ENCODE results near the gene PNMA6F. TPM values are rescaled to one million over a fixed set of nuclear protein-coding genes. Genes with fewer than 3 reads are reported as not detected.
"Not testable (repeated sequence)": the region's sequence is repeated elsewhere in the genome, so short reads cannot be mapped to it uniquely, and the experiment has no call there.

PNMA6F gene
- total RNA-seq, 2 experiments from 2014 or later, result not detected

- Mint-ChIP-seq H3K9me3 (peaks cover 3% of the 10 kb centered on the region), H3K27ac (no peak overlapping the region), H3K4me1 (ENCODE audit: low read depth) (peaks cover 10% of the 10 kb centered on the region), H3K27me3 (peaks cover 14% of the 10 kb centered on the region), H3K4me3 (no peak overlapping the region), H3K36me3 (ENCODE audit: low read depth) (no peaks in the 10 kb centered on the region)
- Histone ChIP-seq H3K9me3 (ENCODE audit: control insufficient read depth in 1 of 2, insufficient read depth in 1 of 2, low read length in 2 of 2) (no peaks in the 10 kb centered on the region), H3K27ac (ENCODE audit: low read depth in 1 of 2, low read length in 2 of 2) (no peak overlapping the region), H3K4me1 (ENCODE audit: insufficient read depth, low read length) (no peaks in the 10 kb centered on the region), H3K36me3 (ENCODE audit: insufficient read depth, low read length) (no peaks in the 10 kb centered on the region), H3K4me3 (ENCODE audit: low read length) (no peak overlapping the region), H3K27me3 (ENCODE audit: control insufficient read depth in 1 of 2, insufficient read depth in 2 of 2, low read length in 2 of 2) (peaks cover 2 to 5% of the 10 kb centered on the region in 2 experiments)
- ChIA-PET POLR2A (no interaction called here), CTCF (no interaction called here)
- intact Hi-C loops (cut with DNase I, micrococcal nuclease), result no loop called here
- ATAC-seq (ENCODE audit: poor library complexity) (no peak), DNase-seq (no peak)
- no peak for TF ChIP-seq CTCF (IDR thresholded peaks at IDR 0.05)
Observed at GRCh38 chrX:153327561-153327960, 6.0 kb upstream of the PNMA6F start.

DNA sequence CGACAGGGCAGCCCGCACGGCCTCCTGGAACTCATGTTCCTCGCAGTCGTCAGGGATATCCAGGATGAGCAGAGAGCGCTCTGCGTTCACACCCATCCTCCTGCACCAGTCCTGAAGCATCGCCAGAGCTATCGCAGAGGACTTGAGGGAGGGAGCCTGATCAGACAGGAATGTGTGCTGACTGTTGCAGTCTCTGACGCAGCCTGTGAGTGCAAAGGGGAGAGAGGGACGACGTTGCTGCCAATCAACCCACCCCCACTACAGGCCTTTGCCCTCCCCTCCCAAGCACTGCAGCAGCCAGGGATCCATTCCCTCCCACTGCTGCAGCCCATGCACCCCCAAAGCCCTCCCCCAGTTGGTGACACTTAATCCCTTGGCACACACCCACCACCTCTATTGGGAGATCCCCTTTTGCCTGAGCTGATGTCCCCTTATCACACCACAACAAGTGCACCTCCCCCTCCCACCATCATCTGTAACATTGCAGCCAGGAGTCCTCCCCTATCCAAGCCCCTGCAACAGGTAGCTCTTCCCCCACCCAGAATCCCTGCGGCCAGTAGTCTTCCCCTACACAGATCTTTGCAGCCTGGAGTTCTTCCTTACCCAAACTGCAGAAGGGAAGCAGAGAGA is 897 bp downstream of the PNMA6F start:
- Histone ChIP-seq H3K36me3 (ENCODE audit: insufficient read depth, low read length) (no peaks in the 10 kb centered on the region), H3K27ac (ENCODE audit: low read depth in 1 of 2, low read length in 2 of 2) (no peak overlapping the region), H3K27me3 (ENCODE audit: control insufficient read depth in 1 of 2, insufficient read depth in 2 of 2, low read length in 2 of 2) (peaks cover 3 to 6% of the 10 kb centered on the region in 2 experiments), H3K4me1 (ENCODE audit: insufficient read depth, low read length) (no peaks in the 10 kb centered on the region), H3K4me3 (ENCODE audit: low read length) (no peak overlapping the region), H3K9me3 (ENCODE audit: control insufficient read depth in 1 of 2, insufficient read depth in 1 of 2, low read length in 2 of 2) (no peaks in the 10 kb centered on the region)
- Mint-ChIP-seq H3K36me3 (ENCODE audit: low read depth) (no peaks in the 10 kb centered on the region), H3K9me3 (peaks cover 3% of the 10 kb centered on the region), H3K27me3 (peaks cover 10% of the 10 kb centered on the region), H3K27ac (no peak overlapping the region), H3K4me1 (ENCODE audit: low read depth) (peaks cover 10% of the 10 kb centered on the region), H3K4me3 (no peak overlapping the region)
- TF ChIP-seq CTCF (IDR thresholded peaks at IDR 0.05), result no peak
- ChIA-PET CTCF (no interaction called here), POLR2A (no interaction called here)
- DNase-seq (no peak), ATAC-seq (ENCODE audit: poor library complexity) (no peak)
- intact Hi-C loops (cut with DNase I, micrococcal nuclease), result no loop called here

DNA sequence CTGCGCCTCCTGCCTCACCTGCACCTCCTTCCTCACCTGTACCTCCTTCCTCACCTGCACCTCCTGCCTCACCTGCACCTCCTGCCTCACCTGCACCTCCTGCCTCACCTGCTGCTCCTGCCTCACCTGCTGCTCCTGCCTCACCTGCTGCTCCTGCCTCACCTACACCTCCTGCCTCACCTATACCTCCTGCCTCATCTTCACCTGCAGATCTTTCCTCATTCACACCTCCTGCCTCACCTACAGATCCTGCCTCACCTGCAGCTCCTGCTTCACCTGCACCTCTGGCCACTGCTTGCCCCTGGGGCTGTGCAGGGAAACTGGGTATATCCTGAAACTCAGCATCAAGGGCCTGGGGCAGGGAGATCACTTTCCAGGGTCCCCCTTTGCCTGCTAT is 1.5 kb downstream of the PNMA6F start:
- H3K9me3 ChIP-seq (ENCODE audit: control insufficient read depth in 1 of 2, insufficient read depth in 1 of 2, low read length in 2 of 2); H3K27ac ChIP-seq (ENCODE audit: low read depth in 1 of 2, low read length in 2 of 2); H3K4me3 ChIP-seq (ENCODE audit: low read length); H3K27me3 ChIP-seq (ENCODE audit: control insufficient read depth in 1 of 2, insufficient read depth in 2 of 2, low read length in 2 of 2); H3K36me3 ChIP-seq (ENCODE audit: insufficient read depth, low read length); DNase-seq; H3K9me3 Mint-ChIP-seq; H3K27me3 Mint-ChIP-seq; H3K4me1 Mint-ChIP-seq (ENCODE audit: low read depth); POLR2A ChIA-PET; H3K36me3 Mint-ChIP-seq (ENCODE audit: low read depth); H3K4me3 Mint-ChIP-seq; CTCF ChIA-PET; H3K4me1 ChIP-seq (ENCODE audit: insufficient read depth, low read length); intact Hi-C loops (cut with DNase I, micrococcal nuclease); ATAC-seq (ENCODE audit: poor library complexity); H3K27ac Mint-ChIP-seq: not testable (repeated sequence)

Measured in CD4-positive, alpha-beta T cell (primary cell).